K562 (cell line): ENCODE measurements around the gene KRT4.

Experiments
- CSDE1 ChIP-seq, 2 experiments: fragments of 450-650 bp; IDR thresholded peaks; 2 replicates each; pipeline ENCODE4 v1.6.1; 2016; ENCODE audit warnings: mild to moderate bottlenecking in 1 of 2
- CTCF ChIP-seq, 3 experiments: IDR thresholded peaks in 2 of 3; conservative IDR thresholded peaks in 1 of 3; 2 replicates each; pipeline ENCODE4 v1.5.1; 2011 to 2012; ENCODE audit warnings: low read length in 3 of 3, mild to moderate bottlenecking in 3 of 3, control low read depth in 2 of 3, improper control_type of control experiment in 1 of 3, inconsistent platforms in 1 of 3, low read depth in 1 of 3, mixed read lengths in 1 of 3, moderate library complexity in 1 of 3; ENCODE audit not compliant: insufficient read depth in 2 of 3
- ESRRA ChIP-seq: fragments of 450-650 bp; IDR thresholded peaks from 2 replicates; pipeline ENCODE4 v1.6.1; 2014; ENCODE audit warnings: low read depth, mild to moderate bottlenecking, moderate library complexity, borderline replicate concordance
- IRF2 ChIP-seq: sonication (generic); formaldehyde crosslinking; IDR thresholded peaks from 2 replicates; pipeline ENCODE4 v1.8.1; 2022; ENCODE audit warnings: mild to moderate bottlenecking, missing genetic modification reagents
- RBM39 ChIP-seq: fragments of 200-400 bp; formaldehyde crosslinking; optimal IDR thresholded peaks from 2 replicates; pipeline ENCODE3; 2018; ENCODE audit warnings: low read depth, low read length
- SIN3A ChIP-seq, 2 experiments: fragments of 150-350 bp in 1 of 2; IDR thresholded peaks; 2 replicates each; pipeline ENCODE4 v1.6.1; 2011 to 2016; ENCODE audit warnings: borderline replicate concordance in 2 of 2, low read depth in 2 of 2, low read length in 2 of 2, mild to moderate bottlenecking in 2 of 2, moderate library complexity in 2 of 2; ENCODE audit not compliant: control insufficient read depth in 1 of 2
- SRSF3 ChIP-seq: fragments of 200-400 bp; formaldehyde crosslinking; IDR thresholded peaks from 2 replicates; pipeline ENCODE4 v1.6.1; 2016; ENCODE audit warnings: mild to moderate bottlenecking, low read length, moderate library complexity; ENCODE audit not compliant: insufficient read depth
- YY1 ChIP-seq, 3 experiments: IDR thresholded peaks; 2 replicates each; pipeline ENCODE4 v1.6.1; 2011; ENCODE audit warnings: low read length in 2 of 3, mild to moderate bottlenecking in 2 of 3, moderate library complexity in 2 of 3, borderline replicate concordance in 1 of 3, control low read depth in 1 of 3, low read depth in 1 of 3; ENCODE audit not compliant: insufficient read depth in 3 of 3, insufficient replicate concordance in 2 of 3, control insufficient read depth in 1 of 3, insufficient read length in 1 of 3; ENCODE audit errors: extremely low read depth in 1 of 3
- TF ChIP-seq, protein P1 (sequence below): sonication (generic); formaldehyde crosslinking; IDR thresholded peaks from 2 replicates; pipeline ENCODE4 v1.9.0; 2022; ENCODE audit warnings: mild to moderate bottlenecking, missing genetic modification reagents
- TF ChIP-seq, protein P2 (sequence below), 2 experiments: fragments of 450-650 bp in 1 of 2; sonication (generic) in 1 of 2; formaldehyde crosslinking in 1 of 2; IDR thresholded peaks in 1 of 2; conservative IDR thresholded peaks in 1 of 2; 2 replicates each; pipeline versions ENCODE4 v1.6.1 to v1.8.1; 2016 to 2023; ENCODE audit warnings: mild to moderate bottlenecking in 2 of 2, moderate library complexity in 2 of 2, inconsistent platforms in 1 of 2, missing genetic modification reagents in 1 of 2

- TF ChIP-seq IRF2 (CRISPR knock-in tag) (no peak), CTCF (IDR thresholded peaks at IDR 0.05 in 2 of 3, conservative IDR thresholded peaks at IDR 0.05 in 1 of 3; ENCODE audit: insufficient read depth in 2 of 3, low read depth in 1 of 3, low read length in 3 of 3) (no peak), SRSF3 (no peak), CSDE1 (IDR thresholded peaks at IDR 0.05) (no peak), ESRRA (no peak), RBM39 (no peak), SIN3A (IDR thresholded peaks at IDR 0.05; ENCODE audit: borderline replicate concordance in 2 of 2, control insufficient read depth in 1 of 2, low read depth in 2 of 2, low read length in 2 of 2) (no peak), YY1 (IDR thresholded peaks at IDR 0.05; ENCODE audit: borderline replicate concordance in 1 of 3, control insufficient read depth in 1 of 3, extremely low read depth in 1 of 3, insufficient read depth in 3 of 3, insufficient read length in 1 of 3, insufficient replicate concordance in 2 of 3, low read depth in 1 of 3, low read length in 2 of 3) (no peak)
- TF ChIP-seq, protein P1, sequence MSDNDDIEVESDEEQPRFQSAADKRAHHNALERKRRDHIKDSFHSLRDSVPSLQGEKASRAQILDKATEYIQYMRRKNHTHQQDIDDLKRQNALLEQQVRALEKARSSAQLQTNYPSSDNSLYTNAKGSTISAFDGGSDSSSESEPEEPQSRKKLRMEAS, result no peak
- TF ChIP-seq, protein P2, sequence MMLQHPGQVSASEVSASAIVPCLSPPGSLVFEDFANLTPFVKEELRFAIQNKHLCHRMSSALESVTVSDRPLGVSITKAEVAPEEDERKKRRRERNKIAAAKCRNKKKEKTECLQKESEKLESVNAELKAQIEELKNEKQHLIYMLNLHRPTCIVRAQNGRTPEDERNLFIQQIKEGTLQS (IDR thresholded peaks at IDR 0.05), result no peak
- TF ChIP-seq, protein P2 (CRISPR knock-in tag; conservative IDR thresholded peaks at IDR 0.05), result no peak
These were observed 6.0 kb upstream of the KRT4 start for GRCh38 chr12:52819731-52820510.
